ENCODE measurements around the gene ZCCHC3. TPM values are rescaled to one million over a fixed set of nuclear protein-coding genes. Genes with fewer than 3 reads are reported as not detected.
A peak's percentile ranks its signal among the peaks of the same experiment; 100 is the strongest.

Gene ZCCHC3
- polyA plus RNA-seq, 2 donors: 5.7 to 6.2 TPM

GRCh38 chr20:310645-311044 is 13.3 kb downstream of the ZCCHC3 start:
- H3K27me3 ChIP-seq (ENCODE audit: control insufficient read depth in 1 of 2, insufficient read depth in 2 of 2, low read length in 2 of 2): no peaks in the 10 kb centered on the region
- no peak overlapping the region for H3K4me3 ChIP-seq (ENCODE audit: low read depth in 1 of 2, low read length in 2 of 2)
- no peaks in the 10 kb centered on the region for H3K36me3 ChIP-seq (ENCODE audit: control insufficient read depth in 2 of 2, insufficient read depth in 2 of 2, low read length in 1 of 2)
- no peaks in the 10 kb centered on the region for H3K9me3 ChIP-seq (ENCODE audit: control insufficient read depth in 2 of 2, insufficient read depth in 1 of 2, low read depth in 1 of 2, low read length in 1 of 2)
- no peak overlapping the region for H3K27ac ChIP-seq (ENCODE audit: low read depth in 2 of 2, low read length in 1 of 2)
- WGBS, 2 donors: 12 to 29% methylated on average over 7 of the region's 7 CpGs
- no peaks in the 10 kb centered on the region for H3K4me1 ChIP-seq (ENCODE audit: control insufficient read depth in 2 of 2, insufficient read depth in 2 of 2, low read length in 1 of 2)

- H3K4me3 ChIP-seq (ENCODE audit: low read depth in 1 of 2, low read length in 2 of 2): no peak overlapping the region
- no peaks in the 10 kb centered on the region for H3K36me3 ChIP-seq (ENCODE audit: control insufficient read depth in 2 of 2, insufficient read depth in 2 of 2, low read length in 1 of 2)
- no peaks in the 10 kb centered on the region for H3K27me3 ChIP-seq (ENCODE audit: control insufficient read depth in 1 of 2, insufficient read depth in 2 of 2, low read length in 2 of 2)
- H3K9me3 ChIP-seq (ENCODE audit: control insufficient read depth in 2 of 2, insufficient read depth in 1 of 2, low read depth in 1 of 2, low read length in 1 of 2): no peaks in the 10 kb centered on the region
- H3K4me1 ChIP-seq (ENCODE audit: control insufficient read depth in 2 of 2, insufficient read depth in 2 of 2, low read length in 1 of 2): no peaks in the 10 kb centered on the region
- WGBS, 2 donors: 85 to 88% methylated on average over 7 of the region's 7 CpGs
- no peak overlapping the region for H3K27ac ChIP-seq (ENCODE audit: low read depth in 2 of 2, low read length in 1 of 2)
These were observed 14.2 kb downstream of the ZCCHC3 start for GRCh38 chr20:311609-312008.

- H3K4me1 ChIP-seq (ENCODE audit: control insufficient read depth in 2 of 2, insufficient read depth in 2 of 2, low read length in 1 of 2): no peaks in the 10 kb centered on the region
- H3K4me3 ChIP-seq (ENCODE audit: low read depth in 1 of 2, low read length in 2 of 2): no peak overlapping the region
- H3K36me3 ChIP-seq (ENCODE audit: control insufficient read depth in 2 of 2, insufficient read depth in 2 of 2, low read length in 1 of 2): no peaks in the 10 kb centered on the region
- 58 to 76% methylated on average over 8 of the region's 8 CpGs for WGBS, 2 donors
- H3K9me3 ChIP-seq (ENCODE audit: control insufficient read depth in 2 of 2, insufficient read depth in 1 of 2, low read depth in 1 of 2, low read length in 1 of 2): no peaks in the 10 kb centered on the region
- no peaks in the 10 kb centered on the region for H3K27me3 ChIP-seq (ENCODE audit: control insufficient read depth in 1 of 2, insufficient read depth in 2 of 2, low read length in 2 of 2)
- H3K27ac ChIP-seq (ENCODE audit: low read depth in 2 of 2, low read length in 1 of 2): no peak overlapping the region
These were observed 14.7 kb downstream of the ZCCHC3 start for GRCh38 chr20:312067-312466.

DNA sequence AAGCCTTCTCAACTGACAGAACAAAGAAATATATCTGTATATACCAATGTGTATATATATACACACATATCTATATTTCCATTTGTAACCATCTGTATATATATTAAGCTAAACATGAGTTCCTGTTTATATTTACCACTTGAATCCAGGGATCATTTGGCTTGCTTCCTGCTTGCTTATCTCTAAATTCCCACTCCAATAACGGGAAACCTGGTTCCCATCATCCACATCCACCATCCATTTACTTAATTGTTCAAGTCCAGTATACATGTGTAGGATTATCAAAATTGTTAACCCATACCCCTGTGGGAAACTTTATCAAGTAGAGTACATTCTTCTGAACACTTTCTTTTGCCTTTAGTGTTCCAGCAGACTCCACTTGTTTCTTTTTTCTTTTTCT is 15.5 kb downstream of the ZCCHC3 start:
- WGBS, 2 donors: 65 to 73% methylated on average over 1 of the region's 1 CpG
- no peaks in the 10 kb centered on the region for H3K27me3 ChIP-seq (ENCODE audit: control insufficient read depth in 1 of 2, insufficient read depth in 2 of 2, low read length in 2 of 2)
- H3K9me3 ChIP-seq (ENCODE audit: control insufficient read depth in 2 of 2, insufficient read depth in 1 of 2, low read depth in 1 of 2, low read length in 1 of 2): no peaks in the 10 kb centered on the region
- no peak overlapping the region for H3K4me3 ChIP-seq (ENCODE audit: low read depth in 1 of 2, low read length in 2 of 2)
- H3K27ac ChIP-seq (ENCODE audit: low read depth in 2 of 2, low read length in 1 of 2): no peak overlapping the region
- H3K36me3 ChIP-seq (ENCODE audit: control insufficient read depth in 2 of 2, insufficient read depth in 2 of 2, low read length in 1 of 2): no peaks in the 10 kb centered on the region
- no peaks in the 10 kb centered on the region for H3K4me1 ChIP-seq (ENCODE audit: control insufficient read depth in 2 of 2, insufficient read depth in 2 of 2, low read length in 1 of 2)

- no peaks in the 10 kb centered on the region for H3K36me3 ChIP-seq (ENCODE audit: control insufficient read depth in 2 of 2, insufficient read depth in 2 of 2, low read length in 1 of 2)
- H3K4me3 ChIP-seq (ENCODE audit: low read depth in 1 of 2, low read length in 2 of 2): no peak overlapping the region
- H3K27me3 ChIP-seq (ENCODE audit: control insufficient read depth in 1 of 2, insufficient read depth in 2 of 2, low read length in 2 of 2): no peaks in the 10 kb centered on the region
- 85 to 86% methylated on average over 5 of the region's 5 CpGs for WGBS, 2 donors
- H3K9me3 ChIP-seq (ENCODE audit: control insufficient read depth in 2 of 2, insufficient read depth in 1 of 2, low read depth in 1 of 2, low read length in 1 of 2): no peaks in the 10 kb centered on the region
- no peaks in the 10 kb centered on the region for H3K4me1 ChIP-seq (ENCODE audit: control insufficient read depth in 2 of 2, insufficient read depth in 2 of 2, low read length in 1 of 2)
- H3K27ac ChIP-seq (ENCODE audit: low read depth in 2 of 2, low read length in 1 of 2): no peak overlapping the region
These were observed 16.0 kb downstream of the ZCCHC3 start for GRCh38 chr20:313402-313801.

GRCh38 chr20:313948-314347 is 16.6 kb downstream of the ZCCHC3 start:
- no peaks in the 10 kb centered on the region for H3K27me3 ChIP-seq (ENCODE audit: control insufficient read depth in 1 of 2, insufficient read depth in 2 of 2, low read length in 2 of 2)
- H3K36me3 ChIP-seq (ENCODE audit: control insufficient read depth in 2 of 2, insufficient read depth in 2 of 2, low read length in 1 of 2): no peaks in the 10 kb centered on the region
- H3K9me3 ChIP-seq (ENCODE audit: control insufficient read depth in 2 of 2, insufficient read depth in 1 of 2, low read depth in 1 of 2, low read length in 1 of 2): no peaks in the 10 kb centered on the region
- no peak overlapping the region for H3K4me3 ChIP-seq (ENCODE audit: low read depth in 1 of 2, low read length in 2 of 2)
- no peak overlapping the region for H3K27ac ChIP-seq (ENCODE audit: low read depth in 2 of 2, low read length in 1 of 2)
- H3K4me1 ChIP-seq (ENCODE audit: control insufficient read depth in 2 of 2, insufficient read depth in 2 of 2, low read length in 1 of 2): no peaks in the 10 kb centered on the region

DNA sequence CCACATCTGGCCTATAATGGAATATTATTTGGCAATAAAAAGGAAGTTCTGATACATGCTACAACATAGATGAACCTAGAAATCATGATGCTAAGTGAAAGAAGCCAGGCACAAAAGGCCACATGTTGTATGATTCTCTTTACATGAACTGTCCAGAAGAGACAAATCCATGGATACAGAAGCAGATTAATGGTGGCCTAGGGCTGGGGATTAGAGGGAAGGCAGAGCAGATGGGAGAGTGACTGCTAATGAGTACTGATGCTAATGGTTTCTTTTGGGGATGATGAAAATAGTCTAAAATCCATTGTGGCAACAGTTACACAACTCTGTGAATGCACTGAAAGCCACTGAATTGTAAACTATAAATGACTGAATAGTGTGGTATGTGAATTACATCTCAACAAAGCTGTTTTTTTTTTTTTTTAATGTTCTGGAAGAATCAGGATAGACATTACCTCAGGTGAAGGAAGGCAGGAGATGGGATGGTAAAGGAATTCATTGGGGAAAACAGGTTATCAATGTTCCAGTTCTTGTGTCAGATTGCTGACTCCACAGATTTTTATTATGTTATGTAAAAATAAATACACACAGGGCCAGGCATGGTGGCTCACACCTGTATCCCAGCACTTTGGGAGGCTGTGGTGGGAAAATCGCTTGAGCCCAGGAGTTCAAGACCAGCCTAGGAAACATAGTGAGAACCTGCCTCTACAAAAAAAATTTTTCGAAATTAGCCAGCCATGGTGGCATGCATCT is 19.1 kb downstream of the ZCCHC3 start:
- Histone ChIP-seq H3K27ac (ENCODE audit: low read depth in 2 of 2, low read length in 1 of 2) (no peak overlapping the region), H3K27me3 (ENCODE audit: control insufficient read depth in 1 of 2, insufficient read depth in 2 of 2, low read length in 2 of 2) (no peaks in the 10 kb centered on the region), H3K4me3 (ENCODE audit: low read depth in 1 of 2, low read length in 2 of 2) (no peak overlapping the region), H3K9me3 (ENCODE audit: control insufficient read depth in 2 of 2, insufficient read depth in 1 of 2, low read depth in 1 of 2, low read length in 1 of 2) (no peaks in the 10 kb centered on the region), H3K4me1 (ENCODE audit: control insufficient read depth in 2 of 2, insufficient read depth in 2 of 2, low read length in 1 of 2) (no peaks in the 10 kb centered on the region), H3K36me3 (ENCODE audit: control insufficient read depth in 2 of 2, insufficient read depth in 2 of 2, low read length in 1 of 2) (no peaks in the 10 kb centered on the region)
- 89 to 93% methylated on average over 2 of the region's 2 CpGs for WGBS, 2 donors

DNA sequence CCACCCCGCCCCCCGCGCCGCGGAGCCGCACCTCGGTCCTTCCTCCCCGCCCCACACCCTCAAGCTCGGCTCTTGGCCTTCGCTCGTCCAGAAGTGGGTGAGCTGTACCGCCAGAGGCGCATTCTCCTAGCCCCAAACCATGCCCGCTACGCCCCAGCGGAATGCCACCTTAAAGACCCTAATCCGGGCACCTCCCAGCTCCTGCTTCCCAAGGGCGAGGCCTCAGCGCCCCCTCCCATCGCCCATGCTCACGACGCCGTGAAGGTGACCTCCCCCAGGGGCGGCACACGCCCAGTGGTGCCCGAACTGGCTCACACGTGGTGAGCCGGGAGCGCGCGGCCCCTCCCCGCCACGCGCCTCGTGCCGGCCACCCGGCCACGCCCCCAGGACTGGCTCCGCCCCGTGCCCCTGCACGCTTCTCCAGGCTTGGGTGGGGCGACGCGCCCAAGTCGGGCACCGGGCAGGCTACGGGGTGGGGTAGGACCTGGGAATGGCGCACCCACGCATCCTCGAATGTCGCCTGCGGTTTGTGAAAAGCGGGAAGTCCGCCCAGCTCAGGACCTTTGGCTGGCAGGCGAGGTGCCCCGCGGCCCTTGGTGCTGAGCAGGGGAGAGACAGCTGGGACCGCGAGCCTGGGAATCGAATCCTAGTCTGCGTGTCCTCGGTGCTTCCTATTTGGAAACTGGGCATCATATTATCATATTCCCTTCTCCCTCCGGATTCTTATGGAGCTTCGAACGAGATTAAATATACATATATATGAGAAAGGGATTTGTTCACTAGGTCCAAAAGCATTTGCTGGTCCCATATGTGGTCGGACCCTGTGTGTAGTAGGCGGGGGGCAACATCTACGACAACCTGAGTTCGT is 27.0 kb downstream of the ZCCHC3 start:
- Histone ChIP-seq H3K27ac (ENCODE audit: low read depth in 2 of 2, low read length in 1 of 2) (peak overlapping the region; percentile 87 to 99), H3K36me3 (ENCODE audit: control insufficient read depth in 2 of 2, insufficient read depth in 2 of 2, low read length in 1 of 2) (no peaks in the 10 kb centered on the region), H3K27me3 (ENCODE audit: control insufficient read depth in 1 of 2, insufficient read depth in 2 of 2, low read length in 2 of 2) (no peaks in the 10 kb centered on the region), H3K4me1 (ENCODE audit: control insufficient read depth in 2 of 2, insufficient read depth in 2 of 2, low read length in 1 of 2) (peaks cover 3 to 9% of the 10 kb centered on the region in 2 donors), H3K4me3 (ENCODE audit: low read depth in 1 of 2, low read length in 2 of 2) (peak overlapping the region; percentile 66 to 72), H3K9me3 (ENCODE audit: control insufficient read depth in 2 of 2, insufficient read depth in 1 of 2, low read depth in 1 of 2, low read length in 1 of 2) (peaks cover 0 to 3% of the 10 kb centered on the region in 2 donors)
- WGBS, 2 donors: 0 to 1% methylated on average over 65 to 69 of the region's 69 CpGs

DNA sequence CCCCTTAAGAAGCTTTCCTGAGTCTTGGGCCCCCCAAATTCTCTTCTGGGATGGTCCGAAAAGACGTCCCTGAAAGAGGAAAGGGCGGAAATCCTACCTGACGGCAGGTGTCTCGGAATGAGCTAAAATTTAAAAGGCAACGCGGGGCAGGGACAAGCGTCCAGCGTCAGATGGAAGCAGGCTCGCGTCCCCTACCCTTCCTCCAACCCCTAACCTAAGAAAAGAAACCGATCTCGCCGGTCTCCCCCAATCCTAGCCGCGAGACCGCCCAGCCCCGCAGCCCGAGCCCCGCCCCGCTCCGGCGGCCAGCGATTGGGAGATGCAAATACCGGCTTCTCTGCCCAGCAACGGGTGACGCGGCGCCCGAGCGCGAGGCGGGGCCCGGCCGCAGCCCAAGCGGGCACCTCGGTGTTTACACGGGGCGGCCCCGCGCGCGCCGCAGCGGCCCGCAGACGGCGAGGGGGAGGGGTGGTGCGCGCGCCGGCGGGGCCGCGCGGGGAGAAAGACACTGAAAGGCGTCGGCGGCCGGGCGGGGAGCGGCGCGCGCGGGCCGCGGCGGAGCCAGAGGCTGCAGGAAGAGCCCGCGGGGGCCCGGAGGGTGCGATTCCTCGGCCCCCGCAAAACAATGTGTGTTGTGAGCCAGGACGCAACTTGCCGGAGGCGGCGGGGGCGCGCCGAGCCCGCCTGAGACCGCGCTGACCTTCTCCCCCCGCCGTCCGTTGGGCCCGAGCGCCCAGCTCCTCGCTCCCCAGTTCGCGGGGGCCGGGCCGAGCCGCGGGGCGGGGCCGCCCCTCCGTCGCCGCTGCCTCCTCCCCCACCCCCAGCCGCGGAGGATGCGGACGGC is 27.9 kb downstream of the ZCCHC3 start, which contains the start of gene SOX12:
TSS of gene SOX12 (plus strand) at position 508 of the 844 bp plus-strand sequence. CDS start 373 bp downstream, outside the sequence.
- H3K27me3 ChIP-seq (ENCODE audit: control insufficient read depth in 1 of 2, insufficient read depth in 2 of 2, low read length in 2 of 2): no peaks in the 10 kb centered on the region
- H3K9me3 ChIP-seq (ENCODE audit: control insufficient read depth in 2 of 2, insufficient read depth in 1 of 2, low read depth in 1 of 2, low read length in 1 of 2): peaks cover 0 to 3% of the 10 kb centered on the region in 2 donors
- H3K4me3 ChIP-seq (ENCODE audit: low read depth in 1 of 2, low read length in 2 of 2): peak within 1 kb of the TSS; percentile 66 to 72
- peak within 1 kb of the TSS; percentile 87 to 99 for H3K27ac ChIP-seq (ENCODE audit: low read depth in 2 of 2, low read length in 1 of 2)
- no peaks in the 10 kb centered on the region for H3K36me3 ChIP-seq (ENCODE audit: control insufficient read depth in 2 of 2, insufficient read depth in 2 of 2, low read length in 1 of 2)
- H3K4me1 ChIP-seq (ENCODE audit: control insufficient read depth in 2 of 2, insufficient read depth in 2 of 2, low read length in 1 of 2): peaks cover 3 to 9% of the 10 kb centered on the region in 2 donors
- 0% methylated on average over 69 to 106 of the region's 106 CpGs for WGBS, 2 donors

Measured in esophagus (tissue), 2 donors.